ENCODE measurements around the gene EPAS1. TPM values are rescaled to one million over a fixed set of nuclear protein-coding genes. Genes with fewer than 3 reads are reported as not detected.

Gene EPAS1
- total and polyA plus RNA-seq, 2 of the 13 experiments (the other 11 are each of a cell fraction or from before 2014, with no cell fraction given), result 47.1 to 182 TPM

GRCh38 chr2:46299365-46300263 is 2.4 kb downstream of the EPAS1 start (continued):
- TF ChIP-seq ELK4 (CRISPR knock-in tag; IDR thresholded peaks at IDR 0.05; ENCODE audit: borderline replicate concordance) (no peak), GPBP1L1 (CRISPR knock-in tag; IDR thresholded peaks at IDR 0.05) (no peak), SMARCC2 (IDR thresholded peaks at IDR 0.05) (no peak), EP300 (IDR thresholded peaks at IDR 0.05; ENCODE audit: low read depth in 2 of 2, low read length in 2 of 2) (peak in 1 of 2 experiments; percentile 46; a peak in 1 of 4 replicates), EP300 (CRISPR knock-in tag; IDR thresholded peaks at IDR 0.05; ENCODE audit: borderline replicate concordance) (0 out of 2 replicates have a peak, but pooled peaks have one; percentile 46), ZNF766 (CRISPR knock-in tag; IDR thresholded peaks at IDR 0.05; ENCODE audit: borderline replicate concordance) (no peak), ZNF788 (CRISPR knock-in tag; IDR thresholded peaks at IDR 0.05; ENCODE audit: borderline replicate concordance) (peak; percentile 64; the same call in 1 of the 2 replicates), ISX (CRISPR knock-in tag; conservative IDR thresholded peaks at IDR 0.05) (no peak), ZSCAN25 (CRISPR knock-in tag; IDR thresholded peaks at IDR 0.05) (no peak), NFIB (CRISPR knock-in tag; IDR thresholded peaks at IDR 0.05; ENCODE audit: borderline replicate concordance) (no peak), SSRP1 (CRISPR knock-in tag; IDR thresholded peaks at IDR 0.05) (no peak; the same call in 1 of the 2 replicates), REPIN1 (CRISPR knock-in tag; IDR thresholded peaks at IDR 0.05; ENCODE audit: borderline replicate concordance, low read depth) (0 out of 2 replicates have a peak, but pooled peaks have one; percentile 14), IRX3 (CRISPR knock-in tag; IDR thresholded peaks at IDR 0.05; ENCODE audit: borderline replicate concordance, low read depth) (no peak), HOXD1 (CRISPR knock-in tag; IDR thresholded peaks at IDR 0.05) (no peak), LRRFIP1 (CRISPR knock-in tag; conservative IDR thresholded peaks at IDR 0.05) (no peak), CSRNP1 (CRISPR knock-in tag; IDR thresholded peaks at IDR 0.05) (no peak), NFIC (IDR thresholded peaks at IDR 0.05; ENCODE audit: low read length) (no peak; the same call in 1 of the 2 replicates), KDM5B (CRISPR knock-in tag; IDR thresholded peaks at IDR 0.05; ENCODE audit: borderline replicate concordance) (no peak), TFDP1 (CRISPR knock-in tag; IDR thresholded peaks at IDR 0.05; ENCODE audit: borderline replicate concordance) (peak; percentile 82), ZNF740 (CRISPR knock-in tag; IDR thresholded peaks at IDR 0.05) (no peak)
